ENCODE measurements around the gene KIAA1549. TPM values are rescaled to one million over a fixed set of nuclear protein-coding genes. Genes with fewer than 3 reads are reported as not detected.

KIAA1549 gene
- total RNA-seq, 1 experiment from 2014 or later: 26.6 TPM

DNA sequence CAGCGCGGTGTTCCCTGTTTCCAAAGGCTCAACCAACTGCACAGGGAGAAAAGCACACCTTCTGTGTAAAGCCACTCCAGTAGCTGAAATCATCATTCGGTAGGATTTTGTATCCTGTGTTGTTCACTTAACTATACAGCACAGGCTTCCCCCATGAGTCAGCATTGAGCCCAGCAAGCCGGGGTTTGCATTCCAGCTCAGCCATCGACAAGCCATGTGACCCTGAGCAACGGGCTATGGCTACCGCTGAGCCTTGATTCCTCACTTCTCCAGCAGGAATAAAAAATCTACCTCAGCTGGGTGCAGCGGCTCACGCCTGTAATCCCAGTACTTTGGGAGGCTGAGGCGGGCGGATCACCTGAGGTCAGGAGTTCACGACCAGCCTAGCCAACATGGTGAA is 139.1 kb downstream of the KIAA1549 start:
- no TSS peak for BruUV-seq (replicated peaks)
- CTCF ChIA-PET: no interaction called here

DNA sequence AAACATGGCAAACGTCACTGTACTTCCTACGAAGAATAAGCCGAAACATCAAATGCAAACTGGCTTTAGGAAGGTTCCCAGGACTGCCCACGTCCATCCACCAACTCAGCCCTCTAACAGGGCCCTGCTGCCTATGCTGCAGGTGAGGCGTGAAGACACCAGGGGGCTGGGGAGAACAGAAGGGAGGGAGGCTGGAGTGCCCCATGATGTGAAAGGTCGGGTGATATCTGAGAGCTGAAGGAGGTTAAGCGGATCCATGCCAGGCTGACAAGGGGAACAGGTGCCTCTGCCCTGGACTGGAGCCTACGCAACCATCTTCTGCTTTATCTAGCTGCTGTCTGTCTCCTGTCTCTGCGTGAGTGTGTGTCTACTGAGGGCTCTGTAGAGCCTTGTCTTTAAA is 143.0 kb downstream of the KIAA1549 start:
- POLR2A ChIA-PET (ENCODE audit: unreplicated experiment): interaction anchor here (0.7 kb wide), 1 partner anchor 326 kb away, joined by 5 read pairs; no protein-coding TSS in a partner anchor
- intact Hi-C loops (cut with micrococcal nuclease; ENCODE audit: unreplicated experiment): no loop called here
- H4K20me1 ChIP-seq (ENCODE audit: insufficient read depth): no peaks in the 10 kb centered on the region

More for the DNA sequence above, 139.1 kb downstream of the KIAA1549 start:
- DNase-seq: peak in 1 of 2 experiments; percentile 63
- Histone ChIP-seq H3K9me3 (ENCODE audit: insufficient read depth, low read depth) (no peaks in the 10 kb centered on the region), H3K4me2 (no peak overlapping the region), H3K27ac (no peak overlapping the region), H3K79me2 (ENCODE audit: low read depth) (no peaks in the 10 kb centered on the region), H3K36me3 (ENCODE audit: low read depth) (peaks cover 10% of the 10 kb centered on the region; the same call in 1 of the 2 replicates), H3K4me1 (replicated peaks; ENCODE audit: insufficient read depth) (no peaks in the 10 kb centered on the region), H2AFZ (no peak overlapping the region), H3K27me3 (ENCODE audit: insufficient read depth, low read depth) (no peaks in the 10 kb centered on the region), H4K20me1 (ENCODE audit: insufficient read depth) (no peaks in the 10 kb centered on the region), H3F3A (ENCODE audit: insufficient read depth, low read depth) (peaks cover 3% of the 10 kb centered on the region; the same call in 1 of the 2 replicates), H3K4me3 (no peak overlapping the region), H3K9me2 (ENCODE audit: insufficient read depth) (no peaks in the 10 kb centered on the region; the same call in 1 of the 2 replicates)
- intact Hi-C loops (cut with micrococcal nuclease; ENCODE audit: unreplicated experiment): no loop called here
- POLR2A ChIA-PET (ENCODE audit: unreplicated experiment): no interaction called here
- TF ChIP-seq, protein P1, sequence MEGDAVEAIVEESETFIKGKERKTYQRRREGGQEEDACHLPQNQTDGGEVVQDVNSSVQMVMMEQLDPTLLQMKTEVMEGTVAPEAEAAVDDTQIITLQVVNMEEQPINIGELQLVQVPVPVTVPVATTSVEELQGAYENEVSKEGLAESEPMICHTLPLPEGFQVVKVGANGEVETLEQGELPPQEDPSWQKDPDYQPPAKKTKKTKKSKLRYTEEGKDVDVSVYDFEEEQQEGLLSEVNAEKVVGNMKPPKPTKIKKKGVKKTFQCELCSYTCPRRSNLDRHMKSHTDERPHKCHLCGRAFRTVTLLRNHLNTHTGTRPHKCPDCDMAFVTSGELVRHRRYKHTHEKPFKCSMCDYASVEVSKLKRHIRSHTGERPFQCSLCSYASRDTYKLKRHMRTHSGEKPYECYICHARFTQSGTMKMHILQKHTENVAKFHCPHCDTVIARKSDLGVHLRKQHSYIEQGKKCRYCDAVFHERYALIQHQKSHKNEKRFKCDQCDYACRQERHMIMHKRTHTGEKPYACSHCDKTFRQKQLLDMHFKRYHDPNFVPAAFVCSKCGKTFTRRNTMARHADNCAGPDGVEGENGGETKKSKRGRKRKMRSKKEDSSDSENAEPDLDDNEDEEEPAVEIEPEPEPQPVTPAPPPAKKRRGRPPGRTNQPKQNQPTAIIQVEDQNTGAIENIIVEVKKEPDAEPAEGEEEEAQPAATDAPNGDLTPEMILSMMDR (conservative IDR thresholded peaks at IDR 0.05): no peak
- no peak for TF ChIP-seq EZH2 (IDR thresholded peaks at IDR 0.05; ENCODE audit: low read depth)

DNA sequence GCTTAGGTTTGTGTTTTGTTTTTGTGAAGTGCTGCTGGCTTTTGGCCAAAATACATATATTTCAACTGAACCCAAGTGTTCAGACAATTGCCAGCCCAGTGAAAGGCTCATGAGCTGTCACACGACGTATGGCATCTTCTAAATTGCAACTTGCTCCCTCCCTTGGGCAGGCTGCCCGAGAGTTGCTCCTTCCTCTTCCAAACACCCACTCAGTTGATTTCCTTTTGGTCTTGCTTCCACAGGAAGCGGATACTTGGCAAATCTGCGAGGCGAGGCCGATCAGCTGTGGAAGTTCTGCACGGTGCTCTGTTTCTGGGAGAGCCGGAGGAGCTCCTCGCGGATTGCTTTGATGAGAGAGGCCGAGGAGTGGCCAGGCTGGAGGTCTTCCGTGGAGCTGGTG is 143.6 kb downstream of the KIAA1549 start:
- H2AFZ ChIP-seq: no peak overlapping the region
- H3K9me3 ChIP-seq (ENCODE audit: insufficient read depth, low read depth): no peaks in the 10 kb centered on the region
- no peaks in the 10 kb centered on the region for H3K9me2 ChIP-seq (ENCODE audit: insufficient read depth)
- H3K27ac ChIP-seq: no peak overlapping the region
- ChIA-PET POLR2A (ENCODE audit: unreplicated experiment) (no interaction called here), CTCF (no interaction called here)
- no peak for DNase-seq
- no peaks in the 10 kb centered on the region for H3F3A ChIP-seq (ENCODE audit: insufficient read depth, low read depth)
- intact Hi-C loops (cut with micrococcal nuclease; ENCODE audit: unreplicated experiment): no loop called here
- H4K20me1 ChIP-seq (ENCODE audit: insufficient read depth): no peaks in the 10 kb centered on the region
- H3K79me2 ChIP-seq (ENCODE audit: low read depth): no peaks in the 10 kb centered on the region
- H3K4me3 ChIP-seq: no peak overlapping the region
- BruUV-seq (replicated peaks): no TSS peak
- no peaks in the 10 kb centered on the region for H3K4me1 ChIP-seq (replicated peaks; ENCODE audit: insufficient read depth)
- H3K36me3 ChIP-seq (ENCODE audit: low read depth): peaks cover 5% of the 10 kb centered on the region; the same call in 1 of the 2 replicates
- TF ChIP-seq EZH2 (IDR thresholded peaks at IDR 0.05; ENCODE audit: low read depth): no peak
- TF ChIP-seq, protein P1 (conservative IDR thresholded peaks at IDR 0.05): no peak
- no peaks in the 10 kb centered on the region for H3K27me3 ChIP-seq (ENCODE audit: insufficient read depth, low read depth)
- H3K4me2 ChIP-seq: no peak overlapping the region

More for the DNA sequence above, 143.0 kb downstream of the KIAA1549 start:
- H3K4me3 ChIP-seq: no peak overlapping the region
- no TSS peak for BruUV-seq (replicated peaks)
- H3K79me2 ChIP-seq (ENCODE audit: low read depth): no peaks in the 10 kb centered on the region
- no peak for DNase-seq
- no peaks in the 10 kb centered on the region for H3K4me1 ChIP-seq (replicated peaks; ENCODE audit: insufficient read depth)
- H3K27me3 ChIP-seq (ENCODE audit: insufficient read depth, low read depth): no peaks in the 10 kb centered on the region
- no peaks in the 10 kb centered on the region for H3F3A ChIP-seq (ENCODE audit: insufficient read depth, low read depth)
- H3K4me2 ChIP-seq: no peak overlapping the region
- CTCF ChIA-PET: no interaction called here
- H3K27ac ChIP-seq: no peak overlapping the region
- H2AFZ ChIP-seq: no peak overlapping the region
- TF ChIP-seq, protein P1 (conservative IDR thresholded peaks at IDR 0.05): no peak
- TF ChIP-seq EZH2 (IDR thresholded peaks at IDR 0.05; ENCODE audit: low read depth): no peak
- H3K36me3 ChIP-seq (ENCODE audit: low read depth): peaks cover 5% of the 10 kb centered on the region; the same call in 1 of the 2 replicates
- no peaks in the 10 kb centered on the region for H3K9me2 ChIP-seq (ENCODE audit: insufficient read depth)
- no peaks in the 10 kb centered on the region for H3K9me3 ChIP-seq (ENCODE audit: insufficient read depth, low read depth)
